Hepatocyte (in vitro differentiated cells): ENCODE measurements around the gene EEF1A2.

Experiments used
- EZH2 ChIP-seq: fragments of 200-600 bp; sonication (generic); IDR thresholded peaks from 2 replicates; pipeline ENCODE4 v1.6.1; 2016; ENCODE audit warnings: antibody characterized with exemption, mild to moderate bottlenecking, borderline replicate concordance
- EZH2phosphoT487 ChIP-seq: fragments of 200-600 bp; sonication (generic); IDR thresholded peaks from one replicate; pipeline ENCODE4 v1.6.1; 2018; ENCODE audit warnings: antibody characterized with exemption, mild to moderate bottlenecking, low read depth, moderate library complexity; ENCODE audit not compliant: unreplicated experiment, severe bottlenecking
- TF ChIP-seq, protein P1 (sequence below): fragments of 200-600 bp; sonication (generic); IDR thresholded peaks from 2 replicates; pipeline ENCODE4 v1.5.1; 2016; ENCODE audit warnings: antibody characterized with exemption, mild to moderate bottlenecking; ENCODE audit not compliant: poor library complexity

- TF ChIP-seq, protein P1, sequence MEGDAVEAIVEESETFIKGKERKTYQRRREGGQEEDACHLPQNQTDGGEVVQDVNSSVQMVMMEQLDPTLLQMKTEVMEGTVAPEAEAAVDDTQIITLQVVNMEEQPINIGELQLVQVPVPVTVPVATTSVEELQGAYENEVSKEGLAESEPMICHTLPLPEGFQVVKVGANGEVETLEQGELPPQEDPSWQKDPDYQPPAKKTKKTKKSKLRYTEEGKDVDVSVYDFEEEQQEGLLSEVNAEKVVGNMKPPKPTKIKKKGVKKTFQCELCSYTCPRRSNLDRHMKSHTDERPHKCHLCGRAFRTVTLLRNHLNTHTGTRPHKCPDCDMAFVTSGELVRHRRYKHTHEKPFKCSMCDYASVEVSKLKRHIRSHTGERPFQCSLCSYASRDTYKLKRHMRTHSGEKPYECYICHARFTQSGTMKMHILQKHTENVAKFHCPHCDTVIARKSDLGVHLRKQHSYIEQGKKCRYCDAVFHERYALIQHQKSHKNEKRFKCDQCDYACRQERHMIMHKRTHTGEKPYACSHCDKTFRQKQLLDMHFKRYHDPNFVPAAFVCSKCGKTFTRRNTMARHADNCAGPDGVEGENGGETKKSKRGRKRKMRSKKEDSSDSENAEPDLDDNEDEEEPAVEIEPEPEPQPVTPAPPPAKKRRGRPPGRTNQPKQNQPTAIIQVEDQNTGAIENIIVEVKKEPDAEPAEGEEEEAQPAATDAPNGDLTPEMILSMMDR: no peak
- TF ChIP-seq EZH2: no peak
- TF ChIP-seq EZH2phosphoT487: no peak
Measured at GRCh38 chr20:63449025-63449424, 49.9 kb downstream of the EEF1A2 start.
